HG03135 (cell line): ENCODE results near the gene PPIE.
"Not testable (repeated sequence)": the region's sequence is repeated elsewhere in the genome, so short reads cannot be mapped to it uniquely, and the experiment has no call there.

Experiments
- ATAC-seq: cut with Tn5 transposase; IDR thresholded peaks from one replicate; pipeline ENCODE4 v1.9.1; 2021; ENCODE audit warnings: mild to moderate bottlenecking, moderate library complexity; ENCODE audit not compliant: unreplicated experiment

The PPIE gene

GRCh38 chr1:39757501-39757900 lies 18.8 kb downstream of the PPIE start:
- ATAC-seq: no peak

GRCh38 chr1:39758556-39759435 lies 20.1 kb downstream of the PPIE start:
- no peak for ATAC-seq

GRCh38 chr1:39759436-39759726 lies 20.7 kb downstream of the PPIE start:
- ATAC-seq: no peak

- no peak for ATAC-seq
Measured at GRCh38 chr1:39760074-39761008, 21.7 kb downstream of the PPIE start.

- no peak for ATAC-seq
Measured at GRCh38 chr1:39761016-39761415, 22.3 kb downstream of the PPIE start.

GRCh38 chr1:39761557-39762260 lies 23.0 kb downstream of the PPIE start:
- no peak for ATAC-seq

GRCh38 chr1:39762550-39763540 lies 24.2 kb downstream of the PPIE start:
- ATAC-seq: no peak

- not testable (repeated sequence) for ATAC-seq
Measured at GRCh38 chr1:39763619-39764374, 25.1 kb downstream of the PPIE start.

- not testable (repeated sequence) for ATAC-seq
Measured at GRCh38 chr1:39764512-39764911, 25.8 kb downstream of the PPIE start.

- not testable (repeated sequence) for ATAC-seq
Measured at GRCh38 chr1:39766466-39766865, 27.8 kb downstream of the PPIE start.

GRCh38 chr1:39769502-39769901 lies 30.8 kb downstream of the PPIE start:
- ATAC-seq: not testable (repeated sequence)

- not testable (repeated sequence) for ATAC-seq
Measured at GRCh38 chr1:39770100-39771021, 31.7 kb downstream of the PPIE start.

- ATAC-seq: not testable (repeated sequence)
Measured at GRCh38 chr1:39771022-39771532, 32.4 kb downstream of the PPIE start, which contains the start of gene OXCT2. TSS of gene OXCT2 (minus strand) at chr1:39771348. CDS start at chr1:39771255, 93 bp downstream.

GRCh38 chr1:39773369-39773979 lies 34.8 kb downstream of the PPIE start:
- ATAC-seq: not testable (repeated sequence)

- not testable (repeated sequence) for ATAC-seq
Measured at GRCh38 chr1:39775141-39775540, 36.5 kb downstream of the PPIE start.

- ATAC-seq: not testable (repeated sequence)
Measured at GRCh38 chr1:39775676-39776399, 37.2 kb downstream of the PPIE start.

- no peak for ATAC-seq
Measured at GRCh38 chr1:39776400-39776713, 37.7 kb downstream of the PPIE start.
